Frontal cortex (tissue), 4 donors: Measurements from ENCODE around the gene CCT4. TPM values are rescaled to one million over a fixed set of nuclear protein-coding genes. Genes with fewer than 3 reads are reported as not detected.
"Not testable (repeated sequence)": the region's sequence is repeated elsewhere in the genome, so short reads cannot be mapped to it uniquely, and the experiment has no call there.

Source experiments
- DNase-seq, 2 donors: peaks; one replicate each; pipeline ENCODE4 v3.0.0; 2012; ENCODE audit warnings: low spot score in 2 of 2
- FAIRE-seq: peaks from 2 replicates; lab custom pipeline; 2012; peaks lifted over from hg19 to GRCh38; lab: Jason Lieb, UNC
- total RNA-seq: library from RNA; depleted of rRNA; stranded (reverse); fragments of >200 nt; gene quantifications from one replicate; pipeline ENCODE4 v1.2.3, GENCODE V29; 2014
- donor health status: control.
- donor health status: control.
- donor health status: control.

The CCT4 gene
- total RNA-seq, 1 donor from 2014 or later: 223 TPM

DNA sequence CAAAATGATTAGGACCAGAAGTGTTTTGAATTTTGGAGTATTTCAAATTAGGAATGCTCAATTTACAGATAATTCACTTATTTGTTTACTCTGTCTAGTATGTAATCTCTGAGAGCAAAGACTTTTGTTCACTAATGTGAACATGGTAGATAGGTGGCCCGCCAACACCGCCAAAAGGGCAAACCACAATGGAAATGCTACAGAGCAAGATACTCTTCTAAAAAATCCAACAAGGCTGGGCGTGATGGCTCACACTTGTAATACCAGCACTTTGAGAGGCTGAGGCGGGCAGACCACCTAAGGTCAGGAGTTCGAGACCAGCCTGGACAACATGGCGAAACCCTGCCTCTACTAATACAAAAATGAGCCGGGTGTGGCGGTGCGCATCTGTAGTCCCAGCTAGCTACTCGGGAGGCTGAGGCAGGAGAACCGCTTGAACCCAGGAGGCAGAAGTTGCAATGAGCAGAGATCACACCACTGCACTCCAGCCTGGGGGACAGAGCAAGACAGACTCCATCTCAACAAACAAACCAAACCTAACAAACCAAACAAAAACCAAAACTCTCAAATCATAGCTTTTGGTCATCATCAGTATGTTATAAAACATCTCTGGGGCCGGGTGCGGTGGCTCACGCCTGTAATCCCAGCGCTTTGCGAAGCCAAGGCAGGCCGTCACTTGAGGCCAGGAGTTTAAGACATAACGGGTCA is 2.4 kb downstream of the CCT4 start:
- no peak for FAIRE-seq

DNA sequence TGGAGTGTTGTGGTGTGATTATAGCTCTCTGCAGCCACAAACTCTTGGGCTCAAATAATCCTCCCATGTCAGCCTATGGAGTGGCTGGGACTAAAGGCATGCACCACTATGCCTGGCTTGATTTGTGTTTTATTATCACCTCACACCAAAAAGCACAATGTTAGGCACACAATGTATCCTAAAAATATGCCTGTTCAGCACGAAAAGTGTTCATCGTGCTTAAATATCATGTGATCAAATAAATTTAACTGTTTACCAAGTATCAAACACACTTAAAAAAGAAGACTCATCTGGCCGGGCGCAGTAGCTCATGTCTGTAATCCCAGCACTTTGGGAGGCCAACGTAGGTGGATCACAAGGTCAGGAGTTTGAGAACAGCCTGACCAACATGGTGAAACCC is 5.6 kb downstream of the CCT4 start:
- FAIRE-seq: no peak
- DNase-seq: no peak

More for the DNA sequence above, 2.4 kb downstream of the CCT4 start:
- no peak for DNase-seq

DNA sequence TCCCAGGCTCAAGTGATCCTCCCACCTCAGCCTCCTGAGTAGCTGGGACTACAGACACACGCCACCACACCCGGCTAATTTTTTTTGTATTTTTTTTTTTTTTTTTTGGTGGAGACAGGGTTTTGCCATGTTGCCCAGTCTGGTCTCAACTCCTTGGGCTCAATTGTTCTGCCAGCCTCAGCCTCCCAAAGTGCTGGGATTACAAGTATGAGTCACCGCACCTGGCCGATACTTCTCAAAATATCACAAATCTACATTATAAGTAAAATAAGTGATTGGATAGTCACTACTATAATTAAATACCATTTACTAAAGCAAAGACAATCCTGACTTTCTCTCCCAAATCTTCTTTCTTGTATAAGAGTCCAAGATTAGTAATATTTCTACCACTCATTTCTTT is 9.1 kb downstream of the CCT4 start:
- not testable (repeated sequence) for FAIRE-seq, DNase-seq

DNA sequence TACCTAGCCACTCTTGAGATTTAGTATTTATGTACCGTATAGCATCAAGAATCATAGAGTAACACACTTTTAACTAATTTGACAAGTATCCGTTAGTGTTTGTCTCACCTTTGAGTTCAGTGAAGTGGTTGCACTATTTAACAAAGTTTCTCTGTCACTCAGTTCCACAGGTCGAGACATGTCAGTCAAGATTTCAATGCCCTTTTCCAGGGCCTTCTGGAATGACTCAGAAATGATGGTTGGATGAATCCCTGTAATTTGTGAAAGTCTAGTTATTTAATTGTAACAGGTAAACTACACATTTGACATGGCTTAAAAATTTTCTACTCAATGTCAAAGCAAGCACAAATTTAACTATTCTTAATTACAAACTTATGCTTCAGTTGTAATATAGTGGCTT is 9.7 kb downstream of the CCT4 start:
- FAIRE-seq: no peak
- DNase-seq: no peak

DNA sequence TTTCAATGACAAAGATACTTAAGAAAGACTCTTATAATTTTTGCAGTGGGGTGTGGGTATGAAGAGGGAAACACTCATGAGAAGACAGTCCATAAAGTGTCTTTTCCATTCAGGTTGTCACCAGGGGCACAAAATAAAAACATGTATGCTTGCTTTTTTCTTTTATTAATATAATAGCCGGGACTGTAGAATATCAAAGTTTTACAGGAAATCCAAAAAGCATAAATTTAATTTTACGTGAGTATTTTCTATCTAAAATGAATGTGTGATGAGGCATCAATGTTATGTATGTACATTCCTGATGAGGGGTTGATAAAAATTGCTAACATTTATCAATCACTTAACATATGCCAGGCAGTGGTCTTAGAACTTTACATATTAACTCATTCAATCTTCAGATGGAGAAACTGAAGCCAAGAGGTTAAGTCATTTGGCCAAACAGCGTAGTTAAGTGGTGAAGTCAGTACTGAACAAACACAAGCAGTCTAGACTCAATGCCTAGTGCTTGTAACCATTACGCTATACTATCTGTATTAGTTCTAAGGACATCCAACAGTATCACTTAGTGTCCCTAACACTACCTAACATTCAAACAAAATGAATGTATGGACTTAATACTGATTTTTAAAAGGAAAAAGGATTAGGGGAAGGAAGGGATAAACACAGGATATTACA is 10.7 kb downstream of the CCT4 start:
- FAIRE-seq (no peak), DNase-seq (no peak)

DNA sequence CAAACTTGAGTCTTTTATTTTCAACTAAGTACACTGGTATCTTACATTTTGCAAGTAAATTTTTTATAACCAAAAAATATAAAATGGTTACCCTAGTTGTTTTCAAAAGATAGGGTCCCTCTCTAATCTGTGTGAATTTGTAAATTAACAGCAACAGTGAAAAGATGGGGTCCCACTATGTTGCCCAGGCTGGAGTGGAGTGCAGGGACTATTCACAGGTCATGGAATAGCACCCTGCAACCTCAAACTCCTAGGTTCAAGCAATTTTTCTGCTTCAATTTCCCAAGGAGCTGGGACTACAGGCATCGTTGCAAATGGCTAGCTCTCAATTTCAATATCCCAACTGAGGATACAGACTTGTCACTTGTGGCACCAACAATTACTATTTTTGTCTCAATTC is 12.1 kb downstream of the CCT4 start:
- FAIRE-seq: no peak
- no peak for DNase-seq

DNA sequence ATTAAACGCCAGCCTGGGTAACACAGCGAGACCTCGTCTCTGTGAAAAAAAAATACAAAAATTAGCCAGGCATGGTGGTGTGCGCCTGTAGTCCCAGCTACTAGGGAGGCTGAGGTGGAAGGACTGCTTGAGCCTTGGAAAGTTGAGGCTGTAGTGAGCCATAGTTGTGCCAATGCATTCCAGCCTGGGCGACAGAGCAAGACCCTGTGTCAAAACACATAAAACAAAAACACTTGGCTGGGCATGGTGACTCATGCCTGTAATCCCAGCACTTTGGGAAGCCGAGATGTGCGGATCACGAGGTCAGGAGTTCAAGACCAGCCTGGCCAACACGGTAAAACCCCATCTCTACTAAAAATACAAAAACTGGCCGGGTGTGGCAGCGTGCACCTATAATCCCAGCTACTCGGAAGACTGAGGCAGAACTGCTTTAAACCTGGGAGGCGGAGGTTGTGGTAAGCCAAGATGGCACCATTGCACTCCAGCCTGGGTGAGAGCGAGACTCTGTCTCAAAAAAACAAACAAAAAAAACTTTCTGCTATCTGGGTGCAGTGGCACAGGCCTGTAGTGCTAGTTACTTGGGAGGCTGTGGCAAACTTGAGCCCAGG is 21.9 kb downstream of the CCT4 start:
- FAIRE-seq, DNase-seq: not testable (repeated sequence)

DNA sequence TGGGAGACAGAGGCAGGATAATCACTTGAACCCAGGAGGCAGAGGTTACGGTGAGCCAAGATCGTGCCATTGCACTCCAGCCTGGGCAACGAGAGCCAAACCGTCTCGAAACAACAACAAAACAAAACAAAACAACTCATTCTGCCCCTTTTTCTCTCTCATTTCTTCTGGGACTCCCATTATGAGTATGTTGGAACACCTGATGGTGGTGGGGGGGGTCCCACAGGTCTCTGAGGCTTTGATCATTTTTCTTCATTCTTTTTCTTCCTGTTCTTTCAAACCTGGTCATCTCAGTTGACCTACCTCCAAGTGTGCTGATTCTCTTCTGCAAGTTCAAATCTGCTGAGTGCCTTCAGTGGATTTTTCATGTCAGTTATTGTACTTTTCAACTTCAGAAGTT is 26.4 kb downstream of the CCT4 start:
- FAIRE-seq (no peak), DNase-seq (no peak)

DNA sequence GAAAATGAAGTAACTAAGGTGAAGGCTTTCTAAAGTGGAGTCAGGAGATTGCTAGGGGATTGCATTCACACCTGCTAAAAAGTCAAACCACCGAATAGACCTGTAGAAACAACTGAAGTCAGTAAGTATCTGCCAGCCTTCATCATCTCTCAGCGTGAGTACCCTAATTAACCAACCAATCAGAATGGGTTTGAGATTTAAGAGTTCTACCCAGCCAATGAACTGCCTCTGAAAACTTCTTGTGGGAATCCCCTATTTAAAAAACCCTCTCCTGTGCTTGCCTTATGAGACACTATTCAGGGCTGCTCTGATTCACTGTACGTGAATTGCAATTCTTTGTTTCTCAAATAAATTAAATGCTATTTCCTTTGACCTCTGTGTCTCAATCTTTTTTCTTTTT is 31.2 kb downstream of the CCT4 start:
- DNase-seq (no peak), FAIRE-seq (no peak)

DNA sequence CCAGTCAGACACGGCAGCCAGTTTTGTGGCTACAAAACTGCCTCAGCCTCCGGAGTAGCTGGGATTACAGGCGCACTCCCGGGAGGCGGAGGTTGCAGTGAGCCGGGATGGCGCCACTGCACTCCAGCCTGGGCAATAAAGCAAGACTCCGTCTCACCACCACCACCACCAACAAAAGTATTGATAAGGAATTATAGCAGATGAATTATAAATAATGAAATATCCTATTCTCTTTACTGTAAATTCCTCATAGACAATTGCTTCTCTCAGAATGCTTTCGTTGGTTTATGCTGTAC is 33.2 kb downstream of the CCT4 start:
- DNase-seq (no peak), FAIRE-seq (no peak)

DNA sequence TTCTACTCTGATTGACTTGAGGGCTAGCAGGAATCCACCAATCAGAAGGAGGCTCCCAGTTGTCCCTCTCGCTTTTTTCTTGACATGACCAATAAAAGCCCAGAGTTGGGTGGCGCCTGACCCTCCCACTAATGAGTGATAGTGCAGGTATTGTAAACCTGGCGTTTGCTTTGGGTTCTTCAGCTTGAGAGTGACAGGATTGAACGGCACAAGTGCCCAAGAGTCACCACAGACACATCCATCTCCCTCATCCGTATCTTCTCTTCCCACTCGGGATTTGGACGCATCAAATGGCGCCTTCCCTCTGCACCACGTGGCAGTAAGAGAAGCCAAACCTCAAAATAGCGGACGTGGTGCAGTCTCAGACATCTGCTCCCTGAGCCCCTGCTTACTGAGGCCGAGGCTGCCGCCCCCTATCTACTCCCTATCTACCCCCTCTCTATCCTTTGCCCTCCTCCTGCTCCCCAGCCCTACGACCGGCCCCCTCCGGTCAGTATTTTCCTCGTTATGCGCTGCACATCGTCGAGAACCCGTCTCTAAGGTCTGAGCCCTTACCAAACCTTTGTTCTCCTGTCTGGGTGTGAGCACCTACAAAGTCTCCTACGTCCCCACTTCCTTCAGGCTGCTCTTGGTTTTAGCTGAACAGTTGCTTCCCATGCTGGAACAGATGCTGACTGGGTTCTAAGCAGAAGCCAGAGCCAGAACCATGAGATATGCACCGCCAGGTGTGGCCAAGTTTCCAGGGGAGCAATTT is 33.7 kb downstream of the CCT4 start:
- FAIRE-seq (no peak), DNase-seq (peak; percentile 79 to 88)

DNA sequence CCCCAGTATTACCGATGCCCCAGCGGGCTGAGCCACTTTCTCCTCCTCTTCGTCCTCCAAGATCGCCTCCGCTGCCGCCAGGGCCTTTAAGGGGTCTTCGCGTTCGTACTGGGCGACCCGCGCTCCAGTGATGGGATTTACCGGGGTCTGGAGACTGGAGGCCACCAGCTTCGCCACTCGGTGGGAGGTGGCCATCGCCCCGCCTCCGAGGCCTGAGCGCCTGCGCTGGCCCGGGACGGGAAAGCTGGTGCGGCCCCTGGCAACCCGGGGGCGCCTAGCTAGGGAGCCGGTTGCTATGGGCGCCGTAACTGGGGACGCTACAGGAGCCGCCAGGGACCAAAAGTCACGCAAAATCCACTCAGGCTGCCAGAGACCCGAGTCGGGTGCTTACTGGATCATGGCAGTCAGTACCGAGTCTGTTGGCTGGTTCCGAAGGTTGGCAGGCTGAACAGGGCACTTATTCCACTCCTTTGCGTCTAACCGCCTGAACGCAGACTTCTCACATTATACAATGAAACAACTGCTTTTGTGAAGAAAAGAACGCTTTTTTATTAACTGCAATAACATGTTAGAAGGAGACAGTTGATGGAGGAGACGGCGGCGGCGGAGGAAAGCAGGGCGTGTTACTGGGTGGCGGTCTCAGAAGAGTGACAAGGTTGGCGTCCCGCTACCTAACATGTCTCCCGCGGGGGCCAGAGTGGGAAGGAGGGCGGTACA is 34.5 kb downstream of the CCT4 start, which contains the start of gene FAM161A:
FAM161A (minus strand) TSS at position 214 of the 717 bp plus-strand sequence; CDS start at position 195, 19 bp downstream.
- peak; percentile 79 to 85 for DNase-seq
- no peak for FAIRE-seq

DNA sequence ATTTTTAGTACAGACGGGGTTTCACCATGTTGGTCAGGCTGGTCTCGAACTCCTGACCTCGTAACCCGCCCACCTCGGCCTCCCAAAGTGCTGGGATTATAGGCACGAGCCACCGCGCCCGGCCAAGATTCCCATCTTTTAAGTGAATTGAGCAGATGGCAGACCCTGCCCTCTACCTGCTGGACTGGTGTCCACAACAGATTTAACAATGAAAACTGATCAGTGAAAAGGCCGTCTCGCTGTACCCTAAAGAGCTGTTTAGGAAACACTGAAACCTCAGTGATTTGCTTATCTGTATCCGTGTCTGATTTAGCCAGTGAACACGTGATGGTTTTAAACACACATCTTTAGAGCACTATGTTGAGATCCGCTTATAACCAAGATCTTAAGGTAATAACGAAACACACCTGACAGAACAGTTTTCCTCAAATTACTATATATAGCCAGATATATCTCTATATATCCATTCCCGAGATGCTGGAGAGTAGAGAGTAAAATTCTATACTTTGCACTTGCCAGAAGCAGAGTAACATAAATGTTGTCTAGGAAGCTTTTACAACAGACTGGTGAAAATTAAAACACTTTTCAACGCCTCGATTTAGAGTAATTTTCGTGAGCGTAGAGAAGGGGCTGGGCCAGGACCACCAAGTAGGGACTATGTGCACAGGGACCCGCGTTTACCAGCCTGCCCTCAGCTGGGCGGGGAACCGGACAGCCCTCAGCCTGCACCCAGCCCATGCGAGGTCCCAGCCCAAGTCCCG is 35.2 kb downstream of the CCT4 start:
- DNase-seq (peak in 1 of 2 donors; percentile 62), FAIRE-seq (no peak)

DNA sequence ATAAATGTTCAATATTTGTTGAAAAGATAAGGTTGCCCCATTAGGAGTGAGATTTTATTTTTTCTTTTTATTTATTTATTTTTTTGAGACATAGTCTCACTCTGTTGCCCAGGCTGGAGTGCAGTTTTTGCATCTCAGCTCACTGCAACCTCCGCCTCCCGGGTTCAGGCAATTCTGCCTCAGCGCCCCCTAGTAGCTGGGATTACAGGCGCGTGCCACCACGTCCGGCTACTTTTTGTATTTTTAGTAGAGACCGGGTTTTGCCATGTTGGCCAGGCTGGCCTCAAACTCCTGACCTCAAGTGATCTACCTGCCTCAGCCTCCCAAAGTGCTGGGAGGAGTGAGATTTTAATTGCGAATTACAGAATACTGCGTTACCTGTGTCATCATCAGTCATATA is 37.2 kb downstream of the CCT4 start:
- not testable (repeated sequence) for DNase-seq, FAIRE-seq

DNA sequence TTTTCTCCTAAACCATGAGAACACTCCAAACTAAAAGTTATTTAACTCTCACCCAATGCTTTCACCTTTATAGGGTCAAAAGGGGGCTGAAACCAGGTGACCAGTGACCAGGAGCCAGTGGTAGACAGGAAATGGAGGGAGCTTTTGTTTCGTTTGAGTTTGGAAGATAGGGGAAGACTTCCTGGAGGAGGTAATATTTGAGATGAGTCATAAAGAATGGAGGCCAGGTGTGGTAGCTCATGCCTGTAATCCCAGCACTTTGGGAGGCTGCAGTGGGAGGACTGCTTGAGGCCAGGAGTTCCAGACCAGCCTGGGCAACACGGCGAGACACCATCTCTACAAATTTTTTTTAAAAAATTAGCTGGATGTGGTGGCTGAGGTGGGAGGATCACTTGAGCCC is 43.1 kb downstream of the CCT4 start:
- no peak for FAIRE-seq
- DNase-seq: no peak

DNA sequence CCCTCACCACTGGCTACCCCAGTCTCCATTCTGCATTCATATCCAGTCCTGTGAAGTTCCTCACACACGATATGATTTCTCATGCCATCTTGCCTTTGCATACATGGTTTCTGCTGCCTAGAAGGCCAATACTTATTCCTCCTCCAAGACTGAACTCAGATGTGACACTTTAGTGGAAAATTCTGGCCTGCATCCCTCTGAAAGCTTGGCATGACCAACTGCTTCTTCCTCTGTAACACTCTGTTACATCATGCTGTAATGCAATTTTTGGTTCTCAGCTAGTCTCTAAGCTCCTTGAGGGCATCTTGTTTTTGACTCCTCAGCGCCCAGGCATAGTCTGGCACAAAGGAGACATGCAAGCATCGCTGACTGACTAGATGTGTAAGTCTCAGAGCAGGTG is 47.2 kb downstream of the CCT4 start:
- DNase-seq (no peak), FAIRE-seq (no peak)

DNA sequence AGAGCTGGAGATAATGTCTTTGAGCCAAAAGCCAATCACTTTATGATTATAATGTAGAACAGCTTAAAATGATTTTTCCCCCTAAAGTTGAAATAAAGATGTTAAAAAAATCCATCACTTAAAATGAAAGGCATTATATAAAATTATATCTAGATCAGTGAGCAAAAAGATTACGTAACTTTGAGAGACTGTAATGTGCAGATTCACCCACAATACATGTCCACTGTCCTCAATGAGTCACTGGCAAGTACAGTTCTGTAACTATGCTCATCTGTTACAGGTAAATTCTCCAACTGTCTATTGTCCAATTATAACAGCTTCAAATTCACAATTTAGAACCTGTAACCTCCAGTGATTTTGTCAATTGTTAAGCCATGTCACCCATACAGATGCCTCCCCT is 53.6 kb downstream of the CCT4 start:
- FAIRE-seq (no peak), DNase-seq (no peak)

DNA sequence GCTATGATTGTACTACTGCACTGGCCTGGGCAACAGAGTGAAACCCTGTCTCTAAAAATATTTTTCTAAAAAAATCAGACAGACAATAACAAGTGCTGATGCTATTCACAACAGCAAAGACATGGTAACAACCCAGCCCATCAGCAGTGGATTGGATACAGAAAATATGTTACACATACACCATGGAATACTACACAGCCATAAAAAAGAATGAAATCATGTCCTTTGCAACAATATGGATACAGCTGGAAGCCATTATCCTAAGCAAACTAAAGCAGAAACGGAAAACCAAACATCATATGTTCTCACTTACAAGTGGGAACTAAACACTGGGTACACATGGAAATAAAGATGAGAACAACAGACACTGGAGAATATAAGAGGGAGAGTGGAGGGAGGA is 54.5 kb downstream of the CCT4 start:
- FAIRE-seq (no peak), DNase-seq (no peak)

DNA sequence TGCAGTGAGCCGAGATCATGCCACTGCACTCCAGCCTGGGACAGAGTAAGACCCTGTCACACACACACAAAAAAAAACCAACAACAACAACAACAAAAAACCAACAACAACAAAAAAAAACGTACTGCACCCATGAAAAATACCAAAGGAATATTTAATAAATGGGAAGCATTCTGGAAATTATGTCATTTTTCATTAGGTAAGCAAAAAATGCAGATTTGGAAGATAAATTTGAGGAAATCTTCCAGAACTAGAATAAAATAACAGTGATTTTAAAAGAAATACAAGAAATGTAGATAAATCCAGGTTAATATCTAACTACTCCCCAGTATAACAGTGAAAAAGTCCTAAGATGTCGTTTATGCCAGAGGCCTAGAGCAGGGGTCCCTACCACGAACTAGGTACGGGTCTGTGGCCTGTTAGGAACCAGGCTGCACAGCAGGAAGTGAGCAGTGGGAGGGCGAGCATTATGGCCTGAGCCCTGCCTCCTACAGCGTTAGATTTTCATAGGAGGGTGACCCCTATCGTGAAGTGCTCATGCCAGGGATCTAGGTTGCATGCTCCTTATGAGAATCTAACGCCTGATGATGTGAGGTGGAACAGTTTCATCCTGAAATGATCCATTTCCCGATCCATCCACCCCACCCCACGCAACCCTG is 56.1 kb downstream of the CCT4 start:
- no peak for FAIRE-seq
- DNase-seq: no peak
